Measurements from ENCODE around the gene LRRC4. TPM values are rescaled to one million over a fixed set of nuclear protein-coding genes. Genes with fewer than 3 reads are reported as not detected.

The LRRC4 gene
- total RNA-seq, 6 experiments from 2014 or later = 1.1 to 2.3 (median 1.5) TPM

- H3K4me3 Mint-ChIP-seq = no peak overlapping the region; the same call in 1 of the 2 replicates
- H3K9me3 Mint-ChIP-seq = no peaks in the 10 kb centered on the region
- H3K36me3 Mint-ChIP-seq (ENCODE audit: low read depth) = peaks cover 5% of the 10 kb centered on the region; the same call in 1 of the 2 replicates
- no peaks in the 10 kb centered on the region; the same call in 1 of the 2 replicates for H3K27me3 Mint-ChIP-seq (ENCODE audit: insufficient read depth)
- no peak for DNase-seq
- H3K4me1 Mint-ChIP-seq (ENCODE audit: low read depth) = peaks cover 8% of the 10 kb centered on the region
- no peak for TF ChIP-seq CTCF (IDR thresholded peaks at IDR 0.05)
- no peak overlapping the region for H3K27ac Mint-ChIP-seq
Observed at GRCh38 chr7:128071376-128071775, 40.1 kb upstream of the LRRC4 start.

GRCh38 chr7:128069373-128070364 lies 38.4 kb upstream of the LRRC4 start:
- Mint-ChIP-seq H3K27me3 (ENCODE audit: insufficient read depth) (peaks cover 2% of the 10 kb centered on the region), H3K4me3 (no peak overlapping the region; the same call in 1 of the 2 replicates), H3K36me3 (ENCODE audit: low read depth) (peaks cover 5% of the 10 kb centered on the region; the same call in 1 of the 2 replicates), H3K9me3 (no peaks in the 10 kb centered on the region), H3K4me1 (ENCODE audit: low read depth) (peaks cover 8% of the 10 kb centered on the region), H3K27ac (no peak overlapping the region)
- no peak for TF ChIP-seq CTCF (IDR thresholded peaks at IDR 0.05)
- DNase-seq = no peak

- H3K27me3 Mint-ChIP-seq (ENCODE audit: insufficient read depth) = peaks cover 2% of the 10 kb centered on the region
- H3K4me3 Mint-ChIP-seq = no peak overlapping the region
- H3K9me3 Mint-ChIP-seq = no peaks in the 10 kb centered on the region
- peaks cover 8% of the 10 kb centered on the region for H3K4me1 Mint-ChIP-seq (ENCODE audit: low read depth)
- no peak overlapping the region for H3K27ac Mint-ChIP-seq
- peaks cover 5% of the 10 kb centered on the region; the same call in 1 of the 2 replicates for H3K36me3 Mint-ChIP-seq (ENCODE audit: low read depth)
- no peak for DNase-seq
- no peak for TF ChIP-seq CTCF (IDR thresholded peaks at IDR 0.05)
Observed at GRCh38 chr7:128068785-128069184, 37.5 kb upstream of the LRRC4 start.

GRCh38 chr7:128067983-128068382 lies 36.7 kb upstream of the LRRC4 start:
- H3K36me3 Mint-ChIP-seq (ENCODE audit: low read depth) = peaks cover 5% of the 10 kb centered on the region; the same call in 1 of the 2 replicates
- no peak overlapping the region for H3K27ac Mint-ChIP-seq
- DNase-seq = no peak
- H3K4me3 Mint-ChIP-seq = no peak overlapping the region
- H3K27me3 Mint-ChIP-seq (ENCODE audit: insufficient read depth) = peaks cover 2% of the 10 kb centered on the region
- no peak for TF ChIP-seq CTCF (IDR thresholded peaks at IDR 0.05)
- no peaks in the 10 kb centered on the region for H3K9me3 Mint-ChIP-seq
- peaks cover 11% of the 10 kb centered on the region for H3K4me1 Mint-ChIP-seq (ENCODE audit: low read depth)

- Mint-ChIP-seq H3K36me3 (ENCODE audit: low read depth) (peaks cover 5% of the 10 kb centered on the region; the same call in 1 of the 2 replicates), H3K4me1 (ENCODE audit: low read depth) (peaks cover 18% of the 10 kb centered on the region), H3K4me3 (no peak overlapping the region), H3K27ac (no peak overlapping the region), H3K9me3 (no peaks in the 10 kb centered on the region), H3K27me3 (ENCODE audit: insufficient read depth) (peaks cover 2% of the 10 kb centered on the region)
- TF ChIP-seq CTCF (IDR thresholded peaks at IDR 0.05) = peak; percentile 19; the same call in 1 of the 2 replicates
- no peak for DNase-seq
Observed at GRCh38 chr7:128066858-128067257, 35.6 kb upstream of the LRRC4 start.

All from HFFc6 (cell line).